Mucosa of rectum (tissue), 2 donors: Measurements from ENCODE around the gene PLEKHO1.
A peak's percentile ranks its signal among the peaks of the same experiment; 100 is the strongest.

ENCODE experiments used
- H3K27ac ChIP-seq, 2 donors: one replicate each; pipeline ENCODE4 v1.7.0; 2013; ENCODE audit warnings: inconsistent platforms in 2 of 2, low read depth in 2 of 2, low read length in 2 of 2
- H3K27me3 ChIP-seq, 2 donors: one replicate each; pipeline ENCODE4 v1.7.0; 2013; ENCODE audit warnings: low read length in 2 of 2; ENCODE audit not compliant: control insufficient read depth in 2 of 2, insufficient read depth in 2 of 2
- H3K36me3 ChIP-seq, 2 donors: one replicate each; pipeline ENCODE4 v1.7.0; 2013; ENCODE audit warnings: low read length in 2 of 2; ENCODE audit not compliant: control insufficient read depth in 2 of 2, insufficient read depth in 2 of 2
- H3K4me1 ChIP-seq, 2 donors: one replicate each; pipeline ENCODE4 v1.7.0; 2013; ENCODE audit warnings: low read length in 2 of 2, mild to moderate bottlenecking in 1 of 2; ENCODE audit not compliant: control insufficient read depth in 2 of 2, insufficient read depth in 2 of 2
- H3K4me3 ChIP-seq, 2 donors: one replicate each; pipeline ENCODE4 v1.7.0; 2013; ENCODE audit warnings: low read length in 2 of 2
- H3K9ac ChIP-seq, 2 donors: one replicate each; pipeline ENCODE4 v1.7.0; 2013; ENCODE audit warnings: low read length in 2 of 2, low read depth in 1 of 2, mild to moderate bottlenecking in 1 of 2
- H3K9me3 ChIP-seq, 2 donors: one replicate each; pipeline ENCODE4 v1.7.0; 2013; ENCODE audit warnings: low read length in 2 of 2; ENCODE audit not compliant: control insufficient read depth in 2 of 2
- donor health status: healthy.
- donor health status: Normal muscosa, but diverticular disease.

The PLEKHO1 gene

GRCh38 chr1:150149271-150150132 is at the start of gene PLEKHO1:
Gene PLEKHO1, plus strand, starts transcription at chr1:150149916. Its CDS starts 342 bp downstream, at chr1:150150258.
- H3K36me3 ChIP-seq, result peaks cover 7 to 8% of the 10 kb centered on the region in 2 donors
- H3K9ac ChIP-seq, result peak within 1 kb of the TSS; percentile 83 to 92
- H3K27ac ChIP-seq, result peak within 1 kb of the TSS; percentile 75 to 85
- peak within 1 kb of the TSS; percentile 73 to 84 for H3K4me3 ChIP-seq
- peaks cover 5 to 10% of the 10 kb centered on the region in 2 donors for H3K27me3 ChIP-seq
- H3K4me1 ChIP-seq, result peaks cover 7 to 15% of the 10 kb centered on the region in 2 donors
- H3K9me3 ChIP-seq, result no peaks in the 10 kb centered on the region

GRCh38 chr1:150102986-150103385 is 46.7 kb upstream of the PLEKHO1 start:
- Histone ChIP-seq H3K27me3 (no peaks in the 10 kb centered on the region), H3K9ac (no peak overlapping the region), H3K36me3 (peaks cover 5% of the 10 kb centered on the region in 2 donors), H3K4me3 (no peak overlapping the region), H3K9me3 (no peaks in the 10 kb centered on the region), H3K4me1 (no peaks in the 10 kb centered on the region), H3K27ac (no peak overlapping the region)

GRCh38 chr1:150106341-150106740 is 43.4 kb upstream of the PLEKHO1 start:
- Histone ChIP-seq H3K9me3 (no peaks in the 10 kb centered on the region), H3K4me3 (no peak overlapping the region), H3K36me3 (peaks cover 3 to 4% of the 10 kb centered on the region in 2 donors), H3K27me3 (no peaks in the 10 kb centered on the region), H3K9ac (no peak overlapping the region), H3K4me1 (no peaks in the 10 kb centered on the region), H3K27ac (no peak overlapping the region)

- Histone ChIP-seq H3K4me3 (no peak overlapping the region), H3K36me3 (peaks cover 3 to 6% of the 10 kb centered on the region in 2 donors), H3K27ac (peak overlapping the region; percentile 30 to 53), H3K4me1 (no peaks in the 10 kb centered on the region), H3K9me3 (no peaks in the 10 kb centered on the region), H3K9ac (no peak overlapping the region), H3K27me3 (no peaks in the 10 kb centered on the region)
Observed at GRCh38 chr1:150109586-150109985, 40.1 kb upstream of the PLEKHO1 start.

- Histone ChIP-seq H3K4me3 (peak overlapping the region in 1 of 2 donors; percentile 4), H3K36me3 (peaks cover 3 to 6% of the 10 kb centered on the region in 2 donors), H3K4me1 (no peaks in the 10 kb centered on the region), H3K9ac (no peak overlapping the region), H3K9me3 (no peaks in the 10 kb centered on the region), H3K27ac (peak overlapping the region; percentile 30 to 53), H3K27me3 (no peaks in the 10 kb centered on the region)
Observed at GRCh38 chr1:150110116-150110515, 39.6 kb upstream of the PLEKHO1 start.

- H3K27ac ChIP-seq, result no peak overlapping the region
- no peaks in the 10 kb centered on the region for H3K9me3 ChIP-seq
- H3K27me3 ChIP-seq, result no peaks in the 10 kb centered on the region
- no peaks in the 10 kb centered on the region for H3K4me1 ChIP-seq
- H3K9ac ChIP-seq, result no peak overlapping the region
- no peak overlapping the region for H3K4me3 ChIP-seq
- peaks cover 3 to 6% of the 10 kb centered on the region in 2 donors for H3K36me3 ChIP-seq
Observed at GRCh38 chr1:150111670-150112069, 38.0 kb upstream of the PLEKHO1 start.

- Histone ChIP-seq H3K27me3 (no peaks in the 10 kb centered on the region), H3K9me3 (no peaks in the 10 kb centered on the region), H3K4me3 (no peak overlapping the region), H3K9ac (no peak overlapping the region), H3K36me3 (peaks cover 3 to 6% of the 10 kb centered on the region in 2 donors), H3K27ac (no peak overlapping the region), H3K4me1 (no peaks in the 10 kb centered on the region)
Observed at GRCh38 chr1:150115121-150115520, 34.6 kb upstream of the PLEKHO1 start.

GRCh38 chr1:150118716-150119115 is 31.0 kb upstream of the PLEKHO1 start:
- Histone ChIP-seq H3K9me3 (no peaks in the 10 kb centered on the region), H3K4me3 (no peak overlapping the region), H3K27me3 (no peaks in the 10 kb centered on the region), H3K36me3 (peaks cover 0 to 2% of the 10 kb centered on the region in 2 donors), H3K27ac (no peak overlapping the region), H3K9ac (no peak overlapping the region), H3K4me1 (no peaks in the 10 kb centered on the region)

- H3K4me1 ChIP-seq, result no peaks in the 10 kb centered on the region
- H3K27me3 ChIP-seq, result no peaks in the 10 kb centered on the region
- no peaks in the 10 kb centered on the region for H3K9me3 ChIP-seq
- H3K36me3 ChIP-seq, result no peaks in the 10 kb centered on the region
- no peak overlapping the region for H3K9ac ChIP-seq
- no peak overlapping the region for H3K4me3 ChIP-seq
- no peak overlapping the region for H3K27ac ChIP-seq
Observed at GRCh38 chr1:150121236-150121862, 28.4 kb upstream of the PLEKHO1 start.

- H3K27me3 ChIP-seq, result no peaks in the 10 kb centered on the region
- H3K9me3 ChIP-seq, result no peaks in the 10 kb centered on the region
- no peaks in the 10 kb centered on the region for H3K36me3 ChIP-seq
- H3K4me1 ChIP-seq, result no peaks in the 10 kb centered on the region
- no peak overlapping the region for H3K9ac ChIP-seq
- no peak overlapping the region for H3K4me3 ChIP-seq
- no peak overlapping the region for H3K27ac ChIP-seq
Observed at GRCh38 chr1:150126811-150127210, 22.9 kb upstream of the PLEKHO1 start.
